Liver (tissue), 3 donors: ENCODE results near the gene TIMM29.

Source experiments
- EGR1 ChIP-seq, 2 donors: IDR thresholded peaks; 2 replicates each; pipeline ENCODE4 v1.6.1; 2016 to 2018; ENCODE audit warnings: antibody characterized with exemption in 2 of 2, low read depth in 2 of 2
- FOXA1 ChIP-seq: IDR thresholded peaks from 2 replicates; pipeline ENCODE4 v1.6.1; 2016; ENCODE audit warnings: antibody characterized with exemption
- HNF4A ChIP-seq, 2 donors: conservative IDR thresholded peaks; 2 replicates each; pipeline ENCODE4 v1.6.1; 2016; ENCODE audit warnings: antibody characterized with exemption in 2 of 2, mild to moderate bottlenecking in 2 of 2
- JUND ChIP-seq, 2 donors: IDR thresholded peaks; 2 replicates each; pipeline ENCODE4 v1.6.1; 2016; ENCODE audit warnings: antibody characterized with exemption in 2 of 2
- RXRA ChIP-seq, 2 donors: IDR thresholded peaks; 2 replicates each; pipeline ENCODE4 v1.6.1; 2017 to 2018; ENCODE audit warnings: antibody characterized with exemption in 2 of 2, mild to moderate bottlenecking in 1 of 2
- SP1 ChIP-seq: IDR thresholded peaks from 2 replicates; pipeline ENCODE4 v1.6.1; 2018; ENCODE audit warnings: antibody characterized with exemption, mild to moderate bottlenecking
- TAF1 ChIP-seq: conservative IDR thresholded peaks from 2 replicates; pipeline ENCODE4 v1.6.1; 2016; ENCODE audit warnings: antibody characterized with exemption, mild to moderate bottlenecking
- YY1 ChIP-seq: IDR thresholded peaks from 2 replicates; pipeline ENCODE4 v1.6.1; 2016; ENCODE audit warnings: antibody characterized with exemption, mild to moderate bottlenecking
- TF ChIP-seq, protein P1 (sequence below): fragments of 150-350 bp; IDR thresholded peaks from 2 replicates; pipeline ENCODE4 v1.5.1; 2017; ENCODE audit warnings: improper control_type of control experiment, low read depth, low read length; ENCODE audit not compliant: missing input control
- TF ChIP-seq, protein P2 (sequence below): IDR thresholded peaks from 2 replicates; pipeline ENCODE4 v1.6.1; 2016; ENCODE audit warnings: antibody characterized with exemption
- TF ChIP-seq, protein P3 (sequence below): IDR thresholded peaks from 2 replicates; pipeline ENCODE4 v1.6.1; 2016; ENCODE audit warnings: antibody characterized with exemption, mild to moderate bottlenecking
- TF ChIP-seq, protein P4 (sequence below): IDR thresholded peaks from 2 replicates; pipeline ENCODE4 v1.6.1; 2016; ENCODE audit warnings: antibody characterized with exemption
- TF ChIP-seq, protein P5 (sequence below): IDR thresholded peaks from 2 replicates; pipeline ENCODE4 v1.6.1; 2016; ENCODE audit warnings: antibody characterized with exemption
- donor health status: healthy.
- donor health status: healthy.

DNA sequence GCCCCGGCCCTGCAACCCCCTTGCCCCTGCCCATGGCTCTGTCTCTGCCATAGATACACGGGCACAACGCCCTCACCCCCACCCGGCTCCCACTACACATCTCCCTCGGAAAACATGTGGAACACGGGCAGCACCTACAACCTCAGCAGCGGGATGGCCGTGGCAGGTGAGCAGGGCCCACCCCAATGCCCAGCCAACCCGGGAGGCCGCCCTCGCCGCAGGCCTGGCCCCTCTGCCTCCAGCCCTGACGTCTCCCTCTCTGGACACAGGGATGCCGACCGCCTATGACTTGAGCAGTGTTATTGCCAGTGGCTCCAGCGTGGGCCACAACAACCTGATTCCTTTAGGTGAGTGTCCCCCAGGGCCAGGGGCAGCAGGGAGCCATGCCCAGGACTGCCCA is 7.8 kb upstream of the TIMM29 start:
- TF ChIP-seq, protein P1, sequence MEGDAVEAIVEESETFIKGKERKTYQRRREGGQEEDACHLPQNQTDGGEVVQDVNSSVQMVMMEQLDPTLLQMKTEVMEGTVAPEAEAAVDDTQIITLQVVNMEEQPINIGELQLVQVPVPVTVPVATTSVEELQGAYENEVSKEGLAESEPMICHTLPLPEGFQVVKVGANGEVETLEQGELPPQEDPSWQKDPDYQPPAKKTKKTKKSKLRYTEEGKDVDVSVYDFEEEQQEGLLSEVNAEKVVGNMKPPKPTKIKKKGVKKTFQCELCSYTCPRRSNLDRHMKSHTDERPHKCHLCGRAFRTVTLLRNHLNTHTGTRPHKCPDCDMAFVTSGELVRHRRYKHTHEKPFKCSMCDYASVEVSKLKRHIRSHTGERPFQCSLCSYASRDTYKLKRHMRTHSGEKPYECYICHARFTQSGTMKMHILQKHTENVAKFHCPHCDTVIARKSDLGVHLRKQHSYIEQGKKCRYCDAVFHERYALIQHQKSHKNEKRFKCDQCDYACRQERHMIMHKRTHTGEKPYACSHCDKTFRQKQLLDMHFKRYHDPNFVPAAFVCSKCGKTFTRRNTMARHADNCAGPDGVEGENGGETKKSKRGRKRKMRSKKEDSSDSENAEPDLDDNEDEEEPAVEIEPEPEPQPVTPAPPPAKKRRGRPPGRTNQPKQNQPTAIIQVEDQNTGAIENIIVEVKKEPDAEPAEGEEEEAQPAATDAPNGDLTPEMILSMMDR = no peak
- TF ChIP-seq TAF1 (no peak), FOXA1 (no peak), SP1 (no peak), HNF4A (conservative IDR thresholded peaks at IDR 0.05) (no peak), YY1 (no peak), RXRA (IDR thresholded peaks at IDR 0.05) (no peak), JUND (IDR thresholded peaks at IDR 0.05) (no peak), EGR1 (IDR thresholded peaks at IDR 0.05; ENCODE audit: low read depth in 2 of 2) (no peak)
- TF ChIP-seq, protein P2, sequence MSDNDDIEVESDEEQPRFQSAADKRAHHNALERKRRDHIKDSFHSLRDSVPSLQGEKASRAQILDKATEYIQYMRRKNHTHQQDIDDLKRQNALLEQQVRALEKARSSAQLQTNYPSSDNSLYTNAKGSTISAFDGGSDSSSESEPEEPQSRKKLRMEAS = no peak
- TF ChIP-seq, protein P3, sequence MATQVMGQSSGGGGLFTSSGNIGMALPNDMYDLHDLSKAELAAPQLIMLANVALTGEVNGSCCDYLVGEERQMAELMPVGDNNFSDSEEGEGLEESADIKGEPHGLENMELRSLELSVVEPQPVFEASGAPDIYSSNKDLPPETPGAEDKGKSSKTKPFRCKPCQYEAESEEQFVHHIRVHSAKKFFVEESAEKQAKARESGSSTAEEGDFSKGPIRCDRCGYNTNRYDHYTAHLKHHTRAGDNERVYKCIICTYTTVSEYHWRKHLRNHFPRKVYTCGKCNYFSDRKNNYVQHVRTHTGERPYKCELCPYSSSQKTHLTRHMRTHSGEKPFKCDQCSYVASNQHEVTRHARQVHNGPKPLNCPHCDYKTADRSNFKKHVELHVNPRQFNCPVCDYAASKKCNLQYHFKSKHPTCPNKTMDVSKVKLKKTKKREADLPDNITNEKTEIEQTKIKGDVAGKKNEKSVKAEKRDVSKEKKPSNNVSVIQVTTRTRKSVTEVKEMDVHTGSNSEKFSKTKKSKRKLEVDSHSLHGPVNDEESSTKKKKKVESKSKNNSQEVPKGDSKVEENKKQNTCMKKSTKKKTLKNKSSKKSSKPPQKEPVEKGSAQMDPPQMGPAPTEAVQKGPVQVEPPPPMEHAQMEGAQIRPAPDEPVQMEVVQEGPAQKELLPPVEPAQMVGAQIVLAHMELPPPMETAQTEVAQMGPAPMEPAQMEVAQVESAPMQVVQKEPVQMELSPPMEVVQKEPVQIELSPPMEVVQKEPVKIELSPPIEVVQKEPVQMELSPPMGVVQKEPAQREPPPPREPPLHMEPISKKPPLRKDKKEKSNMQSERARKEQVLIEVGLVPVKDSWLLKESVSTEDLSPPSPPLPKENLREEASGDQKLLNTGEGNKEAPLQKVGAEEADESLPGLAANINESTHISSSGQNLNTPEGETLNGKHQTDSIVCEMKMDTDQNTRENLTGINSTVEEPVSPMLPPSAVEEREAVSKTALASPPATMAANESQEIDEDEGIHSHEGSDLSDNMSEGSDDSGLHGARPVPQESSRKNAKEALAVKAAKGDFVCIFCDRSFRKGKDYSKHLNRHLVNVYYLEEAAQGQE = no peak
- TF ChIP-seq, protein P4, sequence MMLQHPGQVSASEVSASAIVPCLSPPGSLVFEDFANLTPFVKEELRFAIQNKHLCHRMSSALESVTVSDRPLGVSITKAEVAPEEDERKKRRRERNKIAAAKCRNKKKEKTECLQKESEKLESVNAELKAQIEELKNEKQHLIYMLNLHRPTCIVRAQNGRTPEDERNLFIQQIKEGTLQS = no peak
- TF ChIP-seq, protein P5, sequence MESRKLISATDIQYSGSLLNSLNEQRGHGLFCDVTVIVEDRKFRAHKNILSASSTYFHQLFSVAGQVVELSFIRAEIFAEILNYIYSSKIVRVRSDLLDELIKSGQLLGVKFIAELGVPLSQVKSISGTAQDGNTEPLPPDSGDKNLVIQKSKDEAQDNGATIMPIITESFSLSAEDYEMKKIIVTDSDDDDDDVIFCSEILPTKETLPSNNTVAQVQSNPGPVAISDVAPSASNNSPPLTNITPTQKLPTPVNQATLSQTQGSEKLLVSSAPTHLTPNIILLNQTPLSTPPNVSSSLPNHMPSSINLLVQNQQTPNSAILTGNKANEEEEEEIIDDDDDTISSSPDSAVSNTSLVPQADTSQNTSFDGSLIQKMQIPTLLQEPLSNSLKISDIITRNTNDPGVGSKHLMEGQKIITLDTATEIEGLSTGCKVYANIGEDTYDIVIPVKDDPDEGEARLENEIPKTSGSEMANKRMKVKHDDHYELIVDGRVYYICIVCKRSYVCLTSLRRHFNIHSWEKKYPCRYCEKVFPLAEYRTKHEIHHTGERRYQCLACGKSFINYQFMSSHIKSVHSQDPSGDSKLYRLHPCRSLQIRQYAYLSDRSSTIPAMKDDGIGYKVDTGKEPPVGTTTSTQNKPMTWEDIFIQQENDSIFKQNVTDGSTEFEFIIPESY = no peak
